Left renal pelvis (tissue), 4 donors: ENCODE results near the gene ENKUR. TPM values are rescaled to one million over a fixed set of nuclear protein-coding genes. Genes with fewer than 3 reads are reported as not detected.

ENCODE experiments used
- DNase-seq, 4 donors: peaks; one replicate each; pipeline ENCODE4 v3.0.0-alpha.2; 2013; ENCODE audit warnings: low read depth in 4 of 4, low spot score in 3 of 4
- polyA plus RNA-seq, 4 donors: library from polyadenylated mRNA; unstranded; fragments of 120-200 nt; gene quantifications; one replicate each; pipeline ENCODE4 v1.2.1, GENCODE V29; 2013; ENCODE audit not compliant: insufficient read length in 4 of 4

ENKUR gene
- polyA plus RNA-seq, 4 donors, result 1.5 to 4.7 (median 4.2) TPM

GRCh38 chr10:24951201-24952142, 64.5 kb downstream of the ENKUR start:
- DNase-seq, result peak in 1 of 4 donors; percentile 28

- DNase-seq, result no peak
Measured at GRCh38 chr10:24950439-24950838, 65.5 kb downstream of the ENKUR start.

GRCh38 chr10:24949616-24950015, 66.3 kb downstream of the ENKUR start:
- DNase-seq, result no peak

GRCh38 chr10:24947304-24948097, 68.5 kb downstream of the ENKUR start:
- DNase-seq, result no peak

- no peak for DNase-seq
Measured at GRCh38 chr10:24944512-24945255, 71.3 kb downstream of the ENKUR start.

- no peak for DNase-seq
Measured at GRCh38 chr10:24938525-24938924, 77.4 kb downstream of the ENKUR start.

- DNase-seq, result no peak
Measured at GRCh38 chr10:24938076-24938475, 77.9 kb downstream of the ENKUR start.

GRCh38 chr10:24935504-24936292, 80.3 kb downstream of the ENKUR start:
- DNase-seq, result no peak

Other genes with a start within 250 kb of the ENKUR start
- gene PRTFDC1, start 63.6 kb downstream of the ENKUR start, polyA plus RNA-seq, result 10 to 100 TPM; 37.0 to 53.0 (median 40.8) TPM
- 10 to 100 TPM in 3 of 4 donors, 1 to 10 TPM in 1; 8.4 to 18.5 (median 16.8) TPM for gene THNSL1, start 454 bp upstream of the ENKUR start, polyA plus RNA-seq
- gene GPR158, start 158.8 kb upstream of the ENKUR start, polyA plus RNA-seq, result under 1 TPM; 0.26 to 0.49 (median 0.35) TPM